ENCODE data around the gene TNFAIP8L1.

Gene TNFAIP8L1

GRCh38 chr19:4641132-4641531 is 1.8 kb downstream of the TNFAIP8L1 start:
- Histone ChIP-seq H3K27ac (ENCODE audit: extremely low read depth, low read depth, low read length) (no peak overlapping the region), H3K36me3 (ENCODE audit: control insufficient read depth in 2 of 2, insufficient read depth in 1 of 2, low read length in 2 of 2) (no peaks in the 10 kb centered on the region), H3K4me3 (ENCODE audit: low read depth, low read length) (no peak overlapping the region), H3K9me3 (ENCODE audit: control insufficient read depth, insufficient read depth, low read depth, low read length) (no peaks in the 10 kb centered on the region), H3K4me1 (ENCODE audit: control insufficient read depth, insufficient read depth, low read length) (no peaks in the 10 kb centered on the region; the same call in 1 of the 2 replicates)
- CTCF ChIA-PET = interaction anchor here (0.8 to 1.8 kb wide), 3 partner anchors 18 to 143 kb away, joined by 3 to 5 read pairs (median 5); no protein-coding TSS in a partner anchor
- TF ChIP-seq TCF7L2 (IDR thresholded peaks at IDR 0.05; ENCODE audit: borderline replicate concordance, low read depth, low read length) = no peak
- TF ChIP-seq FEZF1 (tag by site-specific recombination; IDR thresholded peaks at IDR 0.05) = no peak
- TF ChIP-seq ZNF350 (tag by site-specific recombination; IDR thresholded peaks at IDR 0.05) = no peak
- TF ChIP-seq ZNF37A (tag by site-specific recombination; IDR thresholded peaks at IDR 0.05) = no peak
- TF ChIP-seq OVOL3 (tag by site-specific recombination; IDR thresholded peaks at IDR 0.05) = no peak
- TF ChIP-seq EGR2 (tag by site-specific recombination; IDR thresholded peaks at IDR 0.05; ENCODE audit: low read depth) = no peak
- no peak for TF ChIP-seq ZNF610 (tag by site-specific recombination; IDR thresholded peaks at IDR 0.05; ENCODE audit: borderline replicate concordance)
- no peak for TF ChIP-seq PRDM4 (tag by site-specific recombination; IDR thresholded peaks at IDR 0.05)
- TF ChIP-seq ZBTB21 (tag by site-specific recombination; IDR thresholded peaks at IDR 0.05) = no peak
- TF ChIP-seq KLF17 (tag by site-specific recombination; IDR thresholded peaks at IDR 0.05) = no peak
- TF ChIP-seq ZNF169 (tag by site-specific recombination; IDR thresholded peaks at IDR 0.05) = no peak
- TF ChIP-seq ZNF558 (tag by site-specific recombination; IDR thresholded peaks at IDR 0.05) = no peak
- no peak for TF ChIP-seq PRDM10 (tag by site-specific recombination; IDR thresholded peaks at IDR 0.05)
- TF ChIP-seq ZEB2 (tag by site-specific recombination; IDR thresholded peaks at IDR 0.05) = no peak
- no peak for TF ChIP-seq HOXD13 (CRISPR knock-in tag; IDR thresholded peaks at IDR 0.05; ENCODE audit: borderline replicate concordance)
- TF ChIP-seq YY2 (tag by site-specific recombination; IDR thresholded peaks at IDR 0.05) = no peak
- TF ChIP-seq SP7 (tag by site-specific recombination; IDR thresholded peaks at IDR 0.05) = no peak
- no peak for TF ChIP-seq ZFP41 (tag by site-specific recombination; IDR thresholded peaks at IDR 0.05; ENCODE audit: borderline replicate concordance)
- TF ChIP-seq ZNF768 (tag by site-specific recombination; IDR thresholded peaks at IDR 0.05) = no peak
- no peak for TF ChIP-seq KLF8 (tag by site-specific recombination; IDR thresholded peaks at IDR 0.05)
- POLR2A ChIA-PET = interaction anchor here (0.7 kb wide), 1 partner anchor 137 kb away, joined by 4 read pairs; no protein-coding TSS in a partner anchor

GRCh38 chr19:4642625-4643024 is 3.3 kb downstream of the TNFAIP8L1 start:
- ChIA-PET CTCF (no interaction called here), POLR2A (interaction anchor here (0.7 kb wide), 1 partner anchor 27 kb away, joined by 3 read pairs; no protein-coding TSS in a partner anchor)
- Histone ChIP-seq H3K36me3 (ENCODE audit: control insufficient read depth in 2 of 2, insufficient read depth in 1 of 2, low read length in 2 of 2) (no peaks in the 10 kb centered on the region), H3K27ac (ENCODE audit: extremely low read depth, low read depth, low read length) (no peak overlapping the region), H3K4me1 (ENCODE audit: control insufficient read depth, insufficient read depth, low read length) (no peaks in the 10 kb centered on the region; the same call in 1 of the 2 replicates), H3K4me3 (ENCODE audit: low read depth, low read length) (no peak overlapping the region), H3K9me3 (ENCODE audit: control insufficient read depth, insufficient read depth, low read depth, low read length) (no peaks in the 10 kb centered on the region)
- TF ChIP-seq ZNF423 (tag by site-specific recombination; IDR thresholded peaks at IDR 0.05) (no peak), ZNF16 (tag by site-specific recombination; IDR thresholded peaks at IDR 0.05; ENCODE audit: low read depth) (peak; percentile 83), ZNF623 (tag by site-specific recombination; IDR thresholded peaks at IDR 0.05) (peak; percentile 86)

Data from HEK293 (cell line).